GM12864 (cell line): ENCODE measurements around the gene TAS2R1.

Experiments used
- DNase-seq: peaks from one replicate; pipeline ENCODE4 v3.0.0-alpha.2; 2011; ENCODE audit warnings: low read depth
- H3K4me3 ChIP-seq: 2 replicates; pipeline ENCODE4 v1.5.1; 2011; ENCODE audit warnings: mild to moderate bottlenecking, low read depth, low read length, control low read depth
- TF ChIP-seq, protein P1 (sequence below): IDR thresholded peaks from 2 replicates; pipeline ENCODE4 v1.5.1; 2011; ENCODE audit warnings: low read depth, mild to moderate bottlenecking, moderate library complexity, low read length, control low read depth, inconsistent platforms; ENCODE audit errors: missing control alignments

The TAS2R1 gene

DNA sequence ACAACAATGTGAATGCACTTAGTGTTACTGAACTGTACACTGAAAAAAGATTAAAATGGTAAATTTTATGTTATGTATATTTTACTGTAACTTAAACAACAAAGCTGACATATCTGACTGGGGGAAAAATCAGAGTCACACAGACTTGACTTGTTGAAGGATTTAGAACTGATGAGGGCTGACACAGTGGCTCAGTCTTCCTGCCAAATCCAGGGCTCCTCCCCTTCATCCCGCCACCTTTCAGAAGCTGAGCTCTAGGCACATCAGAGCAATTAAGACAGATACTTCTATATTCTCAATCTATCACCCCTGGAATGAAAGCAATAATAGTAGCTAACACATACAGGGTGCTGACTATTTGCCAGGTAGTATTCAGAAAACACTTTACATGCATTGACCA is 27.7 kb upstream of the TAS2R1 start:
- no peak overlapping the region for H3K4me3 ChIP-seq
- TF ChIP-seq, protein P1, sequence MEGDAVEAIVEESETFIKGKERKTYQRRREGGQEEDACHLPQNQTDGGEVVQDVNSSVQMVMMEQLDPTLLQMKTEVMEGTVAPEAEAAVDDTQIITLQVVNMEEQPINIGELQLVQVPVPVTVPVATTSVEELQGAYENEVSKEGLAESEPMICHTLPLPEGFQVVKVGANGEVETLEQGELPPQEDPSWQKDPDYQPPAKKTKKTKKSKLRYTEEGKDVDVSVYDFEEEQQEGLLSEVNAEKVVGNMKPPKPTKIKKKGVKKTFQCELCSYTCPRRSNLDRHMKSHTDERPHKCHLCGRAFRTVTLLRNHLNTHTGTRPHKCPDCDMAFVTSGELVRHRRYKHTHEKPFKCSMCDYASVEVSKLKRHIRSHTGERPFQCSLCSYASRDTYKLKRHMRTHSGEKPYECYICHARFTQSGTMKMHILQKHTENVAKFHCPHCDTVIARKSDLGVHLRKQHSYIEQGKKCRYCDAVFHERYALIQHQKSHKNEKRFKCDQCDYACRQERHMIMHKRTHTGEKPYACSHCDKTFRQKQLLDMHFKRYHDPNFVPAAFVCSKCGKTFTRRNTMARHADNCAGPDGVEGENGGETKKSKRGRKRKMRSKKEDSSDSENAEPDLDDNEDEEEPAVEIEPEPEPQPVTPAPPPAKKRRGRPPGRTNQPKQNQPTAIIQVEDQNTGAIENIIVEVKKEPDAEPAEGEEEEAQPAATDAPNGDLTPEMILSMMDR: no peak
- no peak for DNase-seq

DNA sequence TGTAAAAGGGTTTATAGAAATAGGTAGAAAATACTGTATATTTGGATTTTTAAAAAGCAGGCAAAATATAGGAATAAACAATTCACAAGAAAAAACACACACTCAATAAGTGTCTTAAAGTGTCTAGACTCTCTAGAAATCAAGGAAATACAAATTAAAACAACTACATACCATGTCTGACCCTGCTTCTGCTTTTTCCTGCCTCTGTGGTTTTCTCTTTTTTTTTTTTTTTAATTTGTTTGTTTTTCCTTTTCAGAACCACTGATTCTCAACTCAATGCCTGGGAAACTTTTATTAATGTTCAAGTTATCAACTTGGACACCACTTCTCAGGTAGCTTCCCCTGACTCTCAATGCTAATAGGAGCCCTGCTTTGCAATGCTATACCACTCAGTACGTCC is 25.5 kb upstream of the TAS2R1 start:
- TF ChIP-seq, protein P1: no peak
- no peak for DNase-seq

DNA sequence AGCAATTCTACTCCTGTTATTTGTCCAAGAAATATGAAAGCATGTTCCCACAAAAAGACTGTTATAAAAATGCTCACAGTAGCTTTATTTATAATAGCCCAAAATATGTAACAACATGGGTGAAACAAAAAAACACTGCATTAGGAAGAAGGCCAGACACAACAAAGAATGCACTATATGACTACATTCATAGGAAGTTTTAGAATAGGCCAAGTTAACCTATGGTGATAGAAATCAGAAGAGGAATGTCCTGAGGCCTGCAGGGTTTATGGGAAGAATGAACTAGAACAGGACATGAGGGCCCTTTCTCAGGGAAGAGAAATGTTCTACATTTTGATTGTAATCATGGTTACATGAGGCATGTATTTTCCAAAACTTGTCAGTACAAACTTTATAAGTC is 24.7 kb upstream of the TAS2R1 start:
- TF ChIP-seq, protein P1: no peak
- no peak for DNase-seq

More for the DNA sequence above, 25.5 kb upstream of the TAS2R1 start:
- no peak overlapping the region for H3K4me3 ChIP-seq

DNA sequence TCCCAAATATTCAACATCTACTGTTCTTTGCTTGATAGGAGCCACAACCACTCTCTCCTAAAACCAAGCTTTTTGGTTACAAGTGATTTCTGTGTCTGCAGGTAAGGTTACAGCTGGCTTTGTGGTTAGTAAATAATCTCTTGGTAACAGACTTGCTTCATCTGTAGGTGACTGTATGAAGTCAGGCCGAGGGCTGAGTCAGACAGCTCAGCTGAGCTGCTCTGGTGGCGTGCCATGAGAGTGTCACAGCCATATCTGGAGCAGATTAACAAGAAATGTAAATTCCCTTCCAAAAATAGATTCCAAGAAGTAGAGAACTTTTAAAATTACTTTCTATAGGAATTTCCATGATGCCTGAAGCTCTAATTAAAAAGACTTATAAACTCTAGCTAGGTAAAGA is 23.7 kb upstream of the TAS2R1 start:
- TF ChIP-seq, protein P1: no peak
- peak; percentile 31 for DNase-seq
- H3K4me3 ChIP-seq: no peak overlapping the region

More for the DNA sequence above, 24.7 kb upstream of the TAS2R1 start:
- H3K4me3 ChIP-seq: no peak overlapping the region

DNA sequence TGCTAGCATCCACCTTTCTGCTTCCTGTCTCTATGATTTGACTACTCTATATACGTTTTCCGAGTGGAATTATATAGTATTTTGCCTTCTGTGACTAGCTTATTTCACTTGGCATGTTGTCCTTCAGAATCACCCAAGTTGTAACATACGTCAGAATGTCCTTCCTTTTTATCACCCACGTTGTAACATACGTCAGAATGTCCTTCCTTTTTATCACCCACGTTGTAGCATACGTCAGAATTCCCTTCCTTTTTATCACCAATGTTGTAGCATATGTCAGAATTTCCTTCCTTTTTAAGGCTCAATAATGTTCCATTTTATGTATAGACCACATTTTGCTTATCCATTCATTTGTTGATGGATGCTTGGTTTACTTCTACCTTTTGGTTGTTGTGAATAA is 22.9 kb upstream of the TAS2R1 start:
- no peak for DNase-seq
- TF ChIP-seq, protein P1: no peak
- H3K4me3 ChIP-seq: no peak overlapping the region

DNA sequence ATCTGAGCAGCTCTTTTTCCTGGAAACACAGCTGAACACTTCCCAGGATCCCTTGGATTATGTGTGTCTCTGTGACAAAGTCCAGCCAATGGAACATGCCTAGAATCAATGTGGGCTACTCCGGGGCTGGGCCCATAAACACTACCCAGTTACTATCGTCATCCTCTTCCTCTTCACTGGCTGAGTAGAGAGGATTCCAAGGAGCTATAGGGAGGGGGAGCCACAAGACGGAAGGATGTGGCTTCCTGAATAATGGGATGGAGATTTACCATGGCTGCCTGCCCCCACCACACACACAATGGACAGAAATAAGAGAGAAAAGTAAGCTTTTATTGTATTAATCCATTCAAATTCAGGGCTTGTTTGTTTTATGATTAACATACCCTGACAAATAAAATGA is 22.1 kb upstream of the TAS2R1 start:
- no peak overlapping the region for H3K4me3 ChIP-seq
- TF ChIP-seq, protein P1: no peak
- no peak for DNase-seq

DNA sequence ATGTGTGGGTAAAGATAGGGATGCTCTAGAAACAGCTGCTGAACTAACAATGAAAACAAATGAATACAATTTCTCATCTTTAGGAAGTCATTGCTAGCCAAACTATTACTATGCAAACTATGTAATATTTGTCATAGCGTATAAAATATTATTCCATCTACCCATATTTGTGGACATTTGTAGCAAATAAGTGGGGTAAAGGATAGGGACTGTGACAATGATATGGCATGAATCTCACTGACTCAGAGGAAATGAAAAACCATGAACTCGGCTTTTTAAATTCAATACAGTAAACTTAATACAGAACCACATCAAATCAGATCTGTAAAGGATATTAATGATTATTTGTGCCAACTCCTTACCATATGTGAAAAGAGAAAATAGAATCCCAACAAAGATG is 16.7 kb upstream of the TAS2R1 start:
- no peak for DNase-seq
- no peak overlapping the region for H3K4me3 ChIP-seq
- TF ChIP-seq, protein P1: no peak
